NCI-H82 (cell line): ENCODE measurements around the gene SFXN1.
"Not testable (repeated sequence)": the region's sequence is repeated elsewhere in the genome, so short reads cannot be mapped to it uniquely, and the experiment has no call there.

Experiments used
- DNase-seq: peaks from one replicate; lab custom pipeline; 2025; lab: John Stamatoyannopoulos, UW

The SFXN1 gene

GRCh38 chr5:175478384-175479124 is at the start of gene SFXN1:
Gene SFXN1 (plus strand): TSS chr5:175478560. CDS start chr5:175492104, 13,544 bp downstream.
- peak; percentile 86 for DNase-seq

GRCh38 chr5:175434800-175435199 is 43.6 kb upstream of the SFXN1 start:
- no peak for DNase-seq

- DNase-seq = no peak
Observed at GRCh38 chr5:175436359-175436758, 42.0 kb upstream of the SFXN1 start.

GRCh38 chr5:175438234-175438857 is 40.0 kb upstream of the SFXN1 start:
- DNase-seq = no peak

- peak; percentile 40 for DNase-seq
Observed at GRCh38 chr5:175443514-175444059, 34.8 kb upstream of the SFXN1 start.

GRCh38 chr5:175444060-175444904 is 34.1 kb upstream of the SFXN1 start, which contains the start of gene DRD1:
Gene DRD1 (minus strand): TSS chr5:175444182. CDS start chr5:175443099, 1,083 bp downstream.
- peak; percentile 46 for DNase-seq

- no peak for DNase-seq
Observed at GRCh38 chr5:175444905-175445456, 33.4 kb upstream of the SFXN1 start.

- not testable (repeated sequence) for DNase-seq
Observed at GRCh38 chr5:175446378-175446777, 32.0 kb upstream of the SFXN1 start.

- DNase-seq = peak; percentile 67
Observed at GRCh38 chr5:175447571-175447970, 30.8 kb upstream of the SFXN1 start.

GRCh38 chr5:175448276-175448675 is 30.1 kb upstream of the SFXN1 start:
- DNase-seq = no peak

GRCh38 chr5:175452166-175452565 is 26.2 kb upstream of the SFXN1 start:
- no peak for DNase-seq

GRCh38 chr5:175454338-175454737 is 24.0 kb upstream of the SFXN1 start:
- not testable (repeated sequence) for DNase-seq

- no peak for DNase-seq
Observed at GRCh38 chr5:175456105-175456742, 22.1 kb upstream of the SFXN1 start.

- no peak for DNase-seq
Observed at GRCh38 chr5:175457466-175457865, 20.9 kb upstream of the SFXN1 start.

- peak; percentile 24 for DNase-seq
Observed at GRCh38 chr5:175460126-175460525, 18.2 kb upstream of the SFXN1 start.

- no peak for DNase-seq
Observed at GRCh38 chr5:175460552-175460951, 17.8 kb upstream of the SFXN1 start.

- no peak for DNase-seq
Observed at GRCh38 chr5:175461370-175461769, 17.0 kb upstream of the SFXN1 start.

GRCh38 chr5:175463641-175464040 is 14.7 kb upstream of the SFXN1 start:
- DNase-seq = peak; percentile 1

GRCh38 chr5:175464074-175464941 is 14.1 kb upstream of the SFXN1 start:
- peak; percentile 70 for DNase-seq

GRCh38 chr5:175464942-175465233 is 13.5 kb upstream of the SFXN1 start:
- no peak for DNase-seq

- DNase-seq = no peak
Observed at GRCh38 chr5:175465282-175465681, 13.1 kb upstream of the SFXN1 start.
